HG03521 (cell line): ENCODE data around the gene ACP1.

Source experiments
- ATAC-seq: cut with Tn5 transposase; IDR thresholded peaks from one replicate; pipeline ENCODE4 v1.9.1; 2021; ENCODE audit warnings: mild to moderate bottlenecking, moderate library complexity; ENCODE audit not compliant: unreplicated experiment

Gene ACP1

GRCh38 chr2:279956-280649, 15.4 kb downstream of the ACP1 start:
- ATAC-seq, result no peak

- no peak for ATAC-seq
Observed at GRCh38 chr2:280650-281110, 15.9 kb downstream of the ACP1 start.

- ATAC-seq, result no peak
Observed at GRCh38 chr2:281381-281780, 16.6 kb downstream of the ACP1 start.

GRCh38 chr2:282371-283263, 17.9 kb downstream of the ACP1 start:
- ATAC-seq, result no peak

- no peak for ATAC-seq
Observed at GRCh38 chr2:283996-284794, 19.4 kb downstream of the ACP1 start.

- no peak for ATAC-seq
Observed at GRCh38 chr2:284896-285492, 20.2 kb downstream of the ACP1 start.

GRCh38 chr2:285531-285930, 20.8 kb downstream of the ACP1 start:
- no peak for ATAC-seq

- no peak for ATAC-seq
Observed at GRCh38 chr2:286035-286434, 21.3 kb downstream of the ACP1 start.

- ATAC-seq, result no peak
Observed at GRCh38 chr2:286774-287392, 22.1 kb downstream of the ACP1 start.

GRCh38 chr2:287471-287885, 22.7 kb downstream of the ACP1 start:
- no peak for ATAC-seq

GRCh38 chr2:287911-288757, 23.4 kb downstream of the ACP1 start, which contains the start of gene ALKAL2:
Gene ALKAL2, minus strand, starts transcription at chr2:288091. Its CDS starts 256 bp downstream, at chr2:287835.
- no peak for ATAC-seq

GRCh38 chr2:288758-289361, 24.1 kb downstream of the ACP1 start:
- ATAC-seq, result no peak

- ATAC-seq, result no peak
Observed at GRCh38 chr2:289362-290089, 24.8 kb downstream of the ACP1 start.

- ATAC-seq, result no peak
Observed at GRCh38 chr2:290090-290722, 25.5 kb downstream of the ACP1 start.

GRCh38 chr2:295090-295489, 30.3 kb downstream of the ACP1 start:
- ATAC-seq, result no peak

GRCh38 chr2:296354-296753, 31.6 kb downstream of the ACP1 start:
- ATAC-seq, result no peak

GRCh38 chr2:305366-305765, 40.6 kb downstream of the ACP1 start:
- ATAC-seq, result no peak
